Activated CD8-positive, alpha-beta T cell treated with anti-CD3 and anti-CD28 coated beads for 36 hours (primary cell): ENCODE results near the gene RPP38. TPM values are rescaled to one million over a fixed set of nuclear protein-coding genes. Genes with fewer than 3 reads are reported as not detected.

Experiments
- ATAC-seq: fragments of 200-7000 bp; cut with Tn5 transposase; one replicate; pipeline ENCODE4 v1.10.0; 2021; ENCODE audit warnings: mild to moderate bottlenecking, moderate library complexity
- CTCF ChIA-PET: fragments of 350-600 bp; sonication (Branson Sonifier 250); formaldehyde crosslinking; loops from one replicate; lab custom pipeline; 2021; ENCODE audit warnings: antibody characterized with exemption; lab: Charles Lee
- POLR2A ChIA-PET: fragments of 350-600 bp; sonication (Branson Sonifier 250); formaldehyde crosslinking; loops from one replicate; lab custom pipeline; 2021; ENCODE audit warnings: antibody characterized with exemption; lab: Charles Lee
- DNase-seq: peaks from one replicate; pipeline ENCODE4 v3.0.0-alpha.2; 2020
- H3K27ac Mint-ChIP-seq: one replicate; pipeline ENCODE4 v1.8.0; 2021; ENCODE audit warnings: mild to moderate bottlenecking, mixed read lengths
- H3K27me3 Mint-ChIP-seq: one replicate; pipeline ENCODE4 v1.8.0; 2021; ENCODE audit warnings: mixed read lengths
- H3K36me3 Mint-ChIP-seq: one replicate; pipeline ENCODE4 v1.8.0; 2021; ENCODE audit warnings: low read depth, mixed read lengths
- H3K4me1 Mint-ChIP-seq: one replicate; pipeline ENCODE4 v1.8.0; 2021; ENCODE audit warnings: low read depth, mixed read lengths
- H3K4me3 Mint-ChIP-seq: one replicate; pipeline ENCODE4 v1.8.0; 2021; ENCODE audit warnings: mild to moderate bottlenecking, moderate library complexity, mixed read lengths
- H3K9me3 Mint-ChIP-seq: one replicate; pipeline ENCODE4 v1.8.0; 2021; ENCODE audit warnings: mixed read lengths
- intact Hi-C: fragments of 100-400 bp; cut with micrococcal nuclease; formaldehyde crosslinking; loops from one replicate; pipeline ENCODE4 v1.10.0; 2022
- total RNA-seq, 2 experiments: library from RNA; stranded (reverse); gene quantifications; one replicate each; pipeline ENCODE4 v1.2.3, GENCODE V29; 2021
- TF ChIP-seq, protein P1 (sequence below): fragments of 200-600 bp; IDR thresholded peaks from one replicate; pipeline ENCODE4 v1.8.0; 2022; ENCODE audit warnings: antibody characterized with exemption, mild to moderate bottlenecking

Gene RPP38
- total RNA-seq, 2 experiments from 2014 or later = 16.2 to 24.2 TPM

DNA sequence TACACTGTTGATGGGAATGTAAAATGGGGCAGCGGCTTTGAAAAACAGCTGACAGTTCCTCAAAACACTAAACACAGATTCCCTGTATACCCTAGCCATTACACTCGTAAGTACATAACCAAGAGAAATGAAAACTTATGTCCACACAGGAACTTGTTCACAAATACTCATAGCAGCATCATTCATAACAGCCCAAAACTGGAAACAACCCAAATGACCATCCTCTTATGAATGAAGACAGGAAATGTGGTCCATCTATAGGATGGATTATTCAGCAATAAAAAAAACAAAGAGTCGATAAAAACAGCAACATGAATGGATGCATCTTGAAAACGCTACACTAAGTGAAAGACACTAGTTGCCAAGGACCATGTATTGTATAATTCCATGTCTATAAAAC, 47.6 kb downstream of the RPP38 start:
- H3K4me1 Mint-ChIP-seq = peaks cover 54% of the 10 kb centered on the region
- DNase-seq (no peak), ATAC-seq (no peak)
- intact Hi-C loops = no loop called here
- H3K27ac Mint-ChIP-seq = no peak overlapping the region
- TF ChIP-seq, protein P1, sequence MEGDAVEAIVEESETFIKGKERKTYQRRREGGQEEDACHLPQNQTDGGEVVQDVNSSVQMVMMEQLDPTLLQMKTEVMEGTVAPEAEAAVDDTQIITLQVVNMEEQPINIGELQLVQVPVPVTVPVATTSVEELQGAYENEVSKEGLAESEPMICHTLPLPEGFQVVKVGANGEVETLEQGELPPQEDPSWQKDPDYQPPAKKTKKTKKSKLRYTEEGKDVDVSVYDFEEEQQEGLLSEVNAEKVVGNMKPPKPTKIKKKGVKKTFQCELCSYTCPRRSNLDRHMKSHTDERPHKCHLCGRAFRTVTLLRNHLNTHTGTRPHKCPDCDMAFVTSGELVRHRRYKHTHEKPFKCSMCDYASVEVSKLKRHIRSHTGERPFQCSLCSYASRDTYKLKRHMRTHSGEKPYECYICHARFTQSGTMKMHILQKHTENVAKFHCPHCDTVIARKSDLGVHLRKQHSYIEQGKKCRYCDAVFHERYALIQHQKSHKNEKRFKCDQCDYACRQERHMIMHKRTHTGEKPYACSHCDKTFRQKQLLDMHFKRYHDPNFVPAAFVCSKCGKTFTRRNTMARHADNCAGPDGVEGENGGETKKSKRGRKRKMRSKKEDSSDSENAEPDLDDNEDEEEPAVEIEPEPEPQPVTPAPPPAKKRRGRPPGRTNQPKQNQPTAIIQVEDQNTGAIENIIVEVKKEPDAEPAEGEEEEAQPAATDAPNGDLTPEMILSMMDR = no peak
- H3K9me3 Mint-ChIP-seq = no peaks in the 10 kb centered on the region
- no peaks in the 10 kb centered on the region for H3K27me3 Mint-ChIP-seq
- no peak overlapping the region for H3K4me3 Mint-ChIP-seq
- peaks cover 5% of the 10 kb centered on the region for H3K36me3 Mint-ChIP-seq
- CTCF ChIA-PET = no interaction called here
- POLR2A ChIA-PET = interaction anchor here (1.6 kb wide), 1 partner anchor 8 kb away, joined by 3 read pairs; no protein-coding TSS in a partner anchor

DNA sequence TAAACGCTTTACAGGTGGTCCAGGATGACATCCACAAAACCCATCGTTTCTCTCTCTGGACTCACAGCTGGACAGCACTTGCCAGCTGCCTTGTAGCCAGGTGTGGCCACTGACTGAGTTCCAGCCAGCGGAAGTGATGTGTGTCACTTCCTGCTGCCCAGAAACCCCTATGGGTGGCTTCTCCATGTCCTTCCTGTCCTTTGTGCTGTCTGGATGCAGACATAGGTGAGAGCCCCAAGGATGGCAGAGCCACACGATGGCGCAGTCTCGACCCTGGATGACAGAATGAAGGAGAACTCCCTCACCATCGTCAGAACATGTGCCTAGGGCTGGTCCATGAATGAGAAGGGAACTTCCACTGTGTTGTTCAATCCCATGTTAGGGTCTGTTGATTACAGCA, 49.2 kb downstream of the RPP38 start:
- Mint-ChIP-seq H3K27ac (no peak overlapping the region), H3K4me1 (peaks cover 45% of the 10 kb centered on the region), H3K27me3 (no peaks in the 10 kb centered on the region), H3K36me3 (peaks cover 3% of the 10 kb centered on the region), H3K4me3 (no peak overlapping the region), H3K9me3 (no peaks in the 10 kb centered on the region)
- no peak for DNase-seq
- intact Hi-C loops = no loop called here
- ATAC-seq = no peak
- TF ChIP-seq, protein P1 = no peak
- ChIA-PET POLR2A (no interaction called here), CTCF (no interaction called here)

DNA sequence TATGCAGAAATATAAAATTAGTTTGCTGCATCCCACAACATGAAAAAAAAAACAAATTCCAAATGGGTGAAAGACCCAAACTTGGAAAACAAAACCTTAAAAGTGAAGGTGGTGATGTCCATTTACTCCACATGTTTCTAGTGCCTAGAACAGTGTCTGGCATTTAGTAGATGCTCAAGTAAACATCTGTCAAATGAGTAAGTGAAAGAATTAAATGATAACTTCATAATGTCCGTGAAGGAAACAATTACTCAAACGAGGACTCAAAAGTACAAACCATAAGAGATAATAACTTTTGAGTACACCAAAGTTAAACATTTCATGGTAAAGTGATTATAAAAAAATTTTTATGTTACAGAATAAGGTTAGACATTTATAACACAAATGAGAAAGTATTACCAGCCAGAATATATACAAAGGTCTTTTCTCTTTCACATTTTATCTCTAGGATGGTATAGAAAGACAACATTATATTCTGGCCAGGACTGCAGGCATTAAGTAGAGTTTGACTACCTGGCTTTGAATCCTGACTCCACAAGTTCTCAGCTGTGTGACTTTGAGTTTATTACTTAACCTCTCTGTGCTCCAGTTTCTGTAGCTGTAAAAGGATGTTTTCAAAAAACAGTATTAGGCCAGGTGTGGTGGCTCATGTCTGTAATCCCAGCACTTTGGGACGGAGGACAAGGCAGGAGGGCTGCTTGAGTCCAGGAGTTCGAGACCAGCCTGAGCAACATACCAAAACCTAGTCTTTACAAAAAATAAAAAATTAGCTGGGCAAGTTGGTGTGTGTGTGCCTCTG, 50.6 kb downstream of the RPP38 start:
- H3K36me3 Mint-ChIP-seq = peaks cover 6% of the 10 kb centered on the region
- ChIA-PET CTCF (no interaction called here), POLR2A (no interaction called here)
- H3K4me3 Mint-ChIP-seq = no peak overlapping the region
- TF ChIP-seq, protein P1 = no peak
- ATAC-seq = no peak
- H3K27me3 Mint-ChIP-seq = no peaks in the 10 kb centered on the region
- intact Hi-C loops = no loop called here
- peaks cover 36% of the 10 kb centered on the region for H3K4me1 Mint-ChIP-seq
- no peak overlapping the region for H3K27ac Mint-ChIP-seq
- no peaks in the 10 kb centered on the region for H3K9me3 Mint-ChIP-seq
- no peak for DNase-seq

DNA sequence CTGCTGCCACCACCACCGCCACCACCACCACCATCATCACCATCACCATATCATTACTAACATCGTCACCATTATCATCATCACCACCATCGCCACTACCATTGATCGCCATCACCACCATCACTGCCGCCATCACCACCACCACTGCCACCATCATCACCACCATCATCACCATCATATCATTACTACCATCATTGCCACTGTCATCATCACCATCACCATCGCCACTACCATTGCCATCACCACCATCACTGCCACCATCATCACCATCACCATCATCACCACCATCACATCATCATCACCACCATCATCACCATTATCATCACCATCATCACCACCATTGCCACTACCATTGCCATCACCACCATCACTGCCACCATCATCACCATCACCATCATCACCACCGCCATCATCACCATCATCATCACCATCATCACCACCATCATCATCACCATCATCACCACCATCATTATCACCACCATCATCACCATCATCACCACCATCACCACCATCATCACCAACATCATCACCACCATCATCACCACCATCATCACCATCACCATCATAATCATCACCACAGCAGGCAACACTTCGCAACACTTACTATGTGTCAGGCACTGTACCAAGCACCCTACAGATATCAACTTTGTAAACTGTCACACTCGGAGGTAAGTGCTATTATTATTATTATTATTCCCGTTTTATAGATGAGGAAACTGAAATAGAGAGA, 52.1 kb downstream of the RPP38 start:
- Mint-ChIP-seq H3K27ac (no peak overlapping the region), H3K4me1 (peaks cover 35% of the 10 kb centered on the region), H3K36me3 (peaks cover 6% of the 10 kb centered on the region), H3K4me3 (no peak overlapping the region), H3K9me3 (no peaks in the 10 kb centered on the region), H3K27me3 (no peaks in the 10 kb centered on the region)
- TF ChIP-seq, protein P1 = no peak
- ATAC-seq (no peak), DNase-seq (no peak)
- CTCF ChIA-PET = interaction anchor here (1.0 kb wide), 1 partner anchor 18 kb away, joined by 3 read pairs; no protein-coding TSS in a partner anchor
- intact Hi-C loops = no loop called here
- POLR2A ChIA-PET = interaction anchor here (0.9 to 1.0 kb wide), 2 partner anchors 11 to 189 kb away, joined by 3 to 4 read pairs; no protein-coding TSS in a partner anchor

DNA sequence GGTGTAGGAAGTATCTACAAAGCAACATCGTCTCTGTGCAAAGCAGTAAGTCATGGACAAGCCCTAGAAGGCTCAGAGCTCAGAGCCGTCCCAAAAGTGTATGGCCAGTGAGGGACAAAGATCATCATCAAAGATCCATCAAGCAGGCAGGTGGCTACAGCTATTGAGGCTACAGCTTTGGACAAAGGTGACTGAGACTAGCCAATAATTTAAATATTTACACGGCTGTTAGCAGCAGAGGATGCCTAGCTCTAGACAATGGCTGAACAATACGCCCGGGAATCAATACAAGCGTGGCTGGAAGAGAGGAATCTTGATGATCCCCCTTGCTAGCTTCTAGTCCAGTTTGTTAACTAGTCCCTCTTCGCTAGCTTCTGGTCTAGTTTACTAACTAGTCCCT, 53.4 kb downstream of the RPP38 start:
- no peak for DNase-seq
- ChIA-PET POLR2A (interaction anchor here (1.0 kb wide), 1 partner anchor 191 kb away, joined by 3 read pairs; no protein-coding TSS in a partner anchor), CTCF (no interaction called here)
- no peak overlapping the region for H3K4me3 Mint-ChIP-seq
- H3K36me3 Mint-ChIP-seq = peaks cover 8% of the 10 kb centered on the region
- intact Hi-C loops = no loop called here
- no peaks in the 10 kb centered on the region for H3K9me3 Mint-ChIP-seq
- no peak for ATAC-seq
- no peak overlapping the region for H3K27ac Mint-ChIP-seq
- H3K27me3 Mint-ChIP-seq = no peaks in the 10 kb centered on the region
- peaks cover 29% of the 10 kb centered on the region for H3K4me1 Mint-ChIP-seq
- TF ChIP-seq, protein P1 = no peak
